Vagina (tissue), 2 donors: ENCODE data around the gene MXRA5.

ENCODE experiments used
- CTCF ChIP-seq, 3 experiments: fragments of 450-650 bp in 2 of 3; fragments of 200-600 bp in 1 of 3; sonication (generic) in 1 of 3; IDR thresholded peaks; one replicate each; pipeline ENCODE4 v1.5.1; 2017 to 2019; ENCODE audit warnings: antibody characterized with exemption in 3 of 3, mild to moderate bottlenecking in 2 of 3, moderate library complexity in 2 of 3
- POLR2A ChIP-seq, 2 donors: fragments of 450-650 bp; IDR thresholded peaks; one replicate each; pipeline ENCODE4 v1.6.1; 2017; ENCODE audit warnings: antibody characterized with exemption in 2 of 2, mild to moderate bottlenecking in 2 of 2, moderate library complexity in 2 of 2
- POLR2AphosphoS5 ChIP-seq, 2 donors: sonication (generic); formaldehyde crosslinking; IDR thresholded peaks; one replicate each; pipeline ENCODE4 v1.9.0; 2017; ENCODE audit warnings: antibody characterized with exemption in 2 of 2, mild to moderate bottlenecking in 2 of 2, low read depth in 1 of 2; ENCODE audit not compliant: insufficient read depth in 1 of 2

- TF ChIP-seq CTCF (IDR thresholded peaks at IDR 0.05) (no peak), POLR2AphosphoS5 (IDR thresholded peaks at IDR 0.05; ENCODE audit: insufficient read depth in 1 of 2, low read depth in 1 of 2) (peak in 1 of 2 donors; percentile 27), POLR2A (IDR thresholded peaks at IDR 0.05) (no peak)
Measured at GRCh38 chrX:3262901-3263300, 83.6 kb downstream of the MXRA5 start.
